Astrocyte (in vitro differentiated cells and primary cell): Measurements from ENCODE around the gene SUFU. TPM values are rescaled to one million over a fixed set of nuclear protein-coding genes. Genes with fewer than 3 reads are reported as not detected.
A peak's percentile ranks its signal among the peaks of the same experiment; 100 is the strongest.

Experiments
- DNase-seq: peaks from one replicate; pipeline ENCODE4 v3.0.0-alpha.2; 2010; ENCODE audit warnings: low read depth
- FAIRE-seq: peaks from 2 replicates; lab custom pipeline; 2011; peaks lifted over from hg19 to GRCh38; lab: Jason Lieb, UNC
- H2AFZ ChIP-seq: 2 replicates; pipeline ENCODE4 v1.6.0; 2012; ENCODE audit warnings: low read depth, low read length, inconsistent platforms
- H3K27ac ChIP-seq: 2 replicates; pipeline ENCODE4 v1.5.1; 2011; ENCODE audit warnings: low read depth, low read length, inconsistent platforms
- H3K27me3 ChIP-seq: 2 replicates; pipeline ENCODE4 v1.6.0; 2011; ENCODE audit warnings: low read length, inconsistent platforms; ENCODE audit not compliant: insufficient read depth
- H3K36me3 ChIP-seq: 2 replicates; pipeline ENCODE4 v1.5.1; 2011; ENCODE audit warnings: low read length, inconsistent platforms; ENCODE audit not compliant: insufficient read depth
- H3K4me1 ChIP-seq: 2 replicates; pipeline ENCODE4 v1.5.1; 2011; ENCODE audit warnings: low read length, inconsistent platforms; ENCODE audit not compliant: insufficient read depth
- H3K4me2 ChIP-seq: 2 replicates; pipeline ENCODE4 v1.6.0; 2012; ENCODE audit warnings: low read length, inconsistent platforms
- H3K4me3 ChIP-seq: 2 replicates; pipeline ENCODE4 v1.5.1; 2011; ENCODE audit warnings: low read depth, mild to moderate bottlenecking, low read length, inconsistent platforms; ENCODE audit not compliant: insufficient read depth
- H3K79me2 ChIP-seq: 2 replicates; pipeline ENCODE4 v1.6.0; 2012; ENCODE audit warnings: mild to moderate bottlenecking, low read length, inconsistent platforms; ENCODE audit not compliant: insufficient read depth
- H3K9ac ChIP-seq: 2 replicates; pipeline ENCODE4 v1.6.0; 2012; ENCODE audit warnings: mild to moderate bottlenecking, low read length, inconsistent platforms
- H3K9me3 ChIP-seq: 2 replicates; pipeline ENCODE4 v1.5.1; 2012; ENCODE audit warnings: low read depth, mild to moderate bottlenecking, low read length, inconsistent platforms; ENCODE audit not compliant: insufficient read depth
- H4K20me1 ChIP-seq: 2 replicates; pipeline ENCODE4 v1.6.0; 2012; ENCODE audit warnings: low read length, inconsistent platforms; ENCODE audit not compliant: insufficient read depth
- H3K27ac Mint-ChIP-seq: one replicate; pipeline ENCODE4 v1.8.0; 2021; ENCODE audit warnings: mild to moderate bottlenecking, mixed read lengths; ENCODE audit not compliant: unreplicated experiment
- H3K27me3 Mint-ChIP-seq: one replicate; pipeline ENCODE4 v1.8.0; 2021; ENCODE audit warnings: low read depth, mixed read lengths; ENCODE audit not compliant: unreplicated experiment
- H3K36me3 Mint-ChIP-seq: one replicate; pipeline ENCODE4 v1.8.0; 2021; ENCODE audit warnings: low read depth, mixed read lengths; ENCODE audit not compliant: unreplicated experiment
- H3K4me1 Mint-ChIP-seq: one replicate; pipeline ENCODE4 v1.8.0; 2021; ENCODE audit warnings: low read depth, mixed read lengths; ENCODE audit not compliant: unreplicated experiment
- H3K4me3 Mint-ChIP-seq: one replicate; pipeline ENCODE4 v1.8.0; 2021; ENCODE audit warnings: mild to moderate bottlenecking, moderate library complexity, mixed read lengths; ENCODE audit not compliant: unreplicated experiment
- H3K9me3 Mint-ChIP-seq: one replicate; pipeline ENCODE4 v1.8.0; 2021; ENCODE audit warnings: mild to moderate bottlenecking, mixed read lengths; ENCODE audit not compliant: unreplicated experiment
- EZH2 ChIP-seq: IDR thresholded peaks from 2 replicates; pipeline ENCODE4 v1.6.1; 2012; ENCODE audit warnings: mild to moderate bottlenecking, low read length, inconsistent platforms; ENCODE audit not compliant: insufficient read depth
- total RNA-seq: library from RNA; stranded (reverse); gene quantifications from 2 replicates; pipeline ENCODE4 v1.2.1, GENCODE V29; 2021
- TF ChIP-seq, protein P1 (sequence below): IDR thresholded peaks from 2 replicates; pipeline ENCODE4 v1.5.1; 2011; ENCODE audit warnings: low read depth, mild to moderate bottlenecking, inconsistent platforms, low read length, moderate library complexity; ENCODE audit not compliant: insufficient read depth

The SUFU gene
- total RNA-seq, 1 donor from 2014 or later = 25.8 TPM

DNA sequence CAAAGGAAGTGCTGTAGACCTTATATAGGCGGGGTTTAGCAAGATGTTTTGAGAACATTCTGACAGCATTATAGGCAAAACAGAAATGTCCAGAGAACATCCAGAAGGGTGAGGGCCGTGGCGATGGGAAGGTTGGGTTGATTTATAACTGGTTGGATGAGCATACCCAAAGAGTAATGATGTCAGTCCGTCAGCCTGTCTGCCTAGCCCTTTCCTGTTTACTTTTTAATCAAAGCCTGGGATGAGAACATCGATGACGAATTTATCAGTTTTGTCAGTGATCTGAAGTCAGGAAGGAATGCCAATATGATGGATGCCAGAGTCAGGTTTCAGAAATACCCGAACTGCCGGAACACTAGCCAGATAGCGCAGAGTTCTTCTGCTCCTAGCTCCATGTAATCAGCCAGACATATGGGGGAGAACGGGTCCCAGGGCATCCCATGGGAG lies 106.7 kb downstream of the SUFU start:
- TF ChIP-seq, protein P1, sequence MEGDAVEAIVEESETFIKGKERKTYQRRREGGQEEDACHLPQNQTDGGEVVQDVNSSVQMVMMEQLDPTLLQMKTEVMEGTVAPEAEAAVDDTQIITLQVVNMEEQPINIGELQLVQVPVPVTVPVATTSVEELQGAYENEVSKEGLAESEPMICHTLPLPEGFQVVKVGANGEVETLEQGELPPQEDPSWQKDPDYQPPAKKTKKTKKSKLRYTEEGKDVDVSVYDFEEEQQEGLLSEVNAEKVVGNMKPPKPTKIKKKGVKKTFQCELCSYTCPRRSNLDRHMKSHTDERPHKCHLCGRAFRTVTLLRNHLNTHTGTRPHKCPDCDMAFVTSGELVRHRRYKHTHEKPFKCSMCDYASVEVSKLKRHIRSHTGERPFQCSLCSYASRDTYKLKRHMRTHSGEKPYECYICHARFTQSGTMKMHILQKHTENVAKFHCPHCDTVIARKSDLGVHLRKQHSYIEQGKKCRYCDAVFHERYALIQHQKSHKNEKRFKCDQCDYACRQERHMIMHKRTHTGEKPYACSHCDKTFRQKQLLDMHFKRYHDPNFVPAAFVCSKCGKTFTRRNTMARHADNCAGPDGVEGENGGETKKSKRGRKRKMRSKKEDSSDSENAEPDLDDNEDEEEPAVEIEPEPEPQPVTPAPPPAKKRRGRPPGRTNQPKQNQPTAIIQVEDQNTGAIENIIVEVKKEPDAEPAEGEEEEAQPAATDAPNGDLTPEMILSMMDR = no peak
- TF ChIP-seq EZH2 = no peak
- Histone ChIP-seq H3K36me3 (no peaks in the 10 kb centered on the region), H3K4me2 (no peak overlapping the region), H3K79me2 (no peaks in the 10 kb centered on the region), H3K4me3 (no peak overlapping the region), H3K27ac (no peak overlapping the region), H3K27me3 (no peaks in the 10 kb centered on the region), H3K4me1 (peaks cover 27% of the 10 kb centered on the region), H3K9ac (no peak overlapping the region), H4K20me1 (no peaks in the 10 kb centered on the region), H3K9me3 (no peaks in the 10 kb centered on the region), H2AFZ (no peak overlapping the region)
- no peak for FAIRE-seq
- Mint-ChIP-seq H3K4me3 (no peak overlapping the region), H3K9me3 (no peaks in the 10 kb centered on the region), H3K27ac (peak overlapping the region; percentile 11), H3K36me3 (peaks cover 24% of the 10 kb centered on the region), H3K27me3 (no peaks in the 10 kb centered on the region), H3K4me1 (peaks cover 26% of the 10 kb centered on the region)
- DNase-seq = no peak

GRCh38 chr10:102611514-102612087 lies 107.8 kb downstream of the SUFU start:
- Mint-ChIP-seq H3K4me3 (no peak overlapping the region), H3K27ac (no peak overlapping the region), H3K27me3 (no peaks in the 10 kb centered on the region), H3K9me3 (no peaks in the 10 kb centered on the region), H3K4me1 (peaks cover 20% of the 10 kb centered on the region), H3K36me3 (peaks cover 21% of the 10 kb centered on the region)
- FAIRE-seq (no peak), DNase-seq (peak; percentile 61)
- H3K79me2 ChIP-seq = no peaks in the 10 kb centered on the region
- H4K20me1 ChIP-seq = no peaks in the 10 kb centered on the region
- no peak overlapping the region for H2AFZ ChIP-seq
- no peak overlapping the region for H3K27ac ChIP-seq
- no peak overlapping the region for H3K9ac ChIP-seq
- H3K9me3 ChIP-seq = no peaks in the 10 kb centered on the region
- H3K4me3 ChIP-seq = no peak overlapping the region
- no peak for TF ChIP-seq EZH2
- TF ChIP-seq, protein P1 = no peak
- H3K36me3 ChIP-seq = no peaks in the 10 kb centered on the region
- peaks cover 21% of the 10 kb centered on the region for H3K4me1 ChIP-seq
- peak overlapping the region; percentile 47 for H3K4me2 ChIP-seq
- H3K27me3 ChIP-seq = no peaks in the 10 kb centered on the region

GRCh38 chr10:102612964-102613275 lies 109.1 kb downstream of the SUFU start:
- Mint-ChIP-seq H3K4me3 (no peak overlapping the region), H3K27ac (no peak overlapping the region), H3K4me1 (peaks cover 18% of the 10 kb centered on the region), H3K27me3 (no peaks in the 10 kb centered on the region), H3K9me3 (no peaks in the 10 kb centered on the region), H3K36me3 (peaks cover 19% of the 10 kb centered on the region)
- no peak overlapping the region for H3K4me2 ChIP-seq
- H3K9ac ChIP-seq = no peak overlapping the region
- H3K9me3 ChIP-seq = no peaks in the 10 kb centered on the region
- DNase-seq = no peak
- no peak overlapping the region for H3K4me3 ChIP-seq
- H2AFZ ChIP-seq = no peak overlapping the region
- H3K79me2 ChIP-seq = no peaks in the 10 kb centered on the region
- peaks cover 21% of the 10 kb centered on the region for H3K4me1 ChIP-seq
- TF ChIP-seq, protein P1 = no peak
- TF ChIP-seq EZH2 = no peak
- H3K36me3 ChIP-seq = peaks cover 2% of the 10 kb centered on the region
- H3K27ac ChIP-seq = no peak overlapping the region
- H3K27me3 ChIP-seq = no peaks in the 10 kb centered on the region
- H4K20me1 ChIP-seq = no peaks in the 10 kb centered on the region
- no peak for FAIRE-seq
